HCT116 (cell line): ENCODE data around the gene LHPP. TPM values are rescaled to one million over a fixed set of nuclear protein-coding genes. Genes with fewer than 3 reads are reported as not detected.

ENCODE experiments used
- ATAC-seq: fragments of 200-7000 bp; cut with Tn5 transposase; 2 replicates; pipeline ENCODE4 v1.9.1; 2020; ENCODE audit warnings: mild to moderate bottlenecking, moderate library complexity
- BruUV-seq: library from RNA; stranded (reverse); fragments of 400-500 nt; replicated peaks from 2 replicates; lab custom pipeline; 2021; lab: Mats Ljungman, UMichigan
- CTCF ChIA-PET: fragments of 300-600 bp; sonication (Branson Sonifier 250); formaldehyde crosslinking; loops from one replicate; lab custom pipeline; 2021; ENCODE audit warnings: antibody characterized with exemption; lab: Charles Lee
- POLR2A ChIA-PET: fragments of 300-600, 350-600 bp; sonication (Branson Sonifier 250); formaldehyde crosslinking; loops from one replicate; lab custom pipeline; 2021; ENCODE audit warnings: antibody characterized with exemption; lab: Charles Lee
- RAD21 ChIA-PET, 2 experiments: fragments of 300-600 bp; sonication (Branson Sonifier 250); formaldehyde crosslinking; loops; one replicate each; lab custom pipeline; 2023; ENCODE audit warnings: low total read pairs in 2 of 2; ENCODE audit not compliant: uncharacterized antibody in 2 of 2, unreplicated experiment in 2 of 2, low non-redundant PET in 1 of 2; lab: Charles Lee
- DNase-seq: peaks from one replicate; pipeline ENCODE4 v3.0.0-alpha.2; 2010; ENCODE audit warnings: low read depth, low spot score
- H2AFZ ChIP-seq: fragments of 200-600 bp; shearing (Covaris generic), sonication (generic); 2 replicates; pipeline ENCODE4 v1.6.1; 2017; ENCODE audit warnings: low read depth, mixed run types, mixed read lengths, antibody characterized with exemption, low read length; ENCODE audit not compliant: poor library complexity, severe bottlenecking
- H3K27ac ChIP-seq: 2 replicates; pipeline ENCODE4 v1.5.1; 2012; ENCODE audit warnings: low read depth, low read length
- H3K27me3 ChIP-seq: fragments of 200-600 bp; sonication (generic); 2 replicates; pipeline ENCODE4 v1.6.1; 2016; ENCODE audit warnings: mixed run types, low read length, mixed read lengths; ENCODE audit not compliant: insufficient read depth
- H3K36me3 ChIP-seq, 2 experiments: fragments of 200-500 bp in 1 of 2; fragments of 200-600 bp in 1 of 2; sonication (Bioruptor generic) in 1 of 2; sonication (generic) in 1 of 2; 2 replicates each; pipeline versions ENCODE4 v1.5.1 to v1.6.1; 2014 to 2016; ENCODE audit warnings: low read length in 2 of 2, inconsistent platforms in 1 of 2, mixed read lengths in 1 of 2, mixed run types in 1 of 2; ENCODE audit not compliant: insufficient read depth in 2 of 2, control insufficient read depth in 1 of 2
- H3K4me1 ChIP-seq, 2 experiments: fragments of 200-600 bp in 1 of 2; sonication (generic) in 1 of 2; 2 replicates each; pipeline versions ENCODE4 v1.5.1 to v1.6.1; 2012 to 2017; ENCODE audit warnings: low read length in 2 of 2, inconsistent platforms in 1 of 2, mild to moderate bottlenecking in 1 of 2, mixed read lengths in 1 of 2, mixed run types in 1 of 2, moderate library complexity in 1 of 2; ENCODE audit not compliant: insufficient read depth in 2 of 2, control insufficient read depth in 1 of 2
- H3K4me2 ChIP-seq: fragments of 200-600 bp; sonication (generic); 2 replicates; pipeline ENCODE4 v1.6.1; 2017; ENCODE audit warnings: mixed run types, low read length, mixed read lengths
- H3K4me3 ChIP-seq, 2 experiments: fragments of 200-600 bp in 1 of 2; sonication (generic) in 1 of 2; replicated peaks in 1 of 2; 2 replicates each; pipeline ENCODE4 v1.5.1; 2011 to 2016; ENCODE audit warnings: low read length in 2 of 2, control low read depth in 1 of 2, low read depth in 1 of 2, mild to moderate bottlenecking in 1 of 2, mixed read lengths in 1 of 2, mixed run types in 1 of 2
- H3K79me2 ChIP-seq: fragments of 200-600 bp; sonication (generic); 2 replicates; pipeline ENCODE4 v1.6.1; 2017; ENCODE audit warnings: mild to moderate bottlenecking, mixed run types, low read length, moderate library complexity, mixed read lengths; ENCODE audit not compliant: insufficient read depth
- H3K9ac ChIP-seq: fragments of 200-600 bp; sonication (generic); 2 replicates; pipeline ENCODE4 v1.6.1; 2016; ENCODE audit warnings: low read length, mixed read lengths
- H3K9me2 ChIP-seq: fragments of 200-600 bp; sonication (generic), shearing (Covaris generic); 2 replicates; pipeline ENCODE4 v1.6.1; 2017; ENCODE audit warnings: mixed run types, mild to moderate bottlenecking, moderate library complexity; ENCODE audit not compliant: insufficient read depth
- H3K9me3 ChIP-seq, 2 experiments: fragments of 200-500 bp in 1 of 2; fragments of 200-600 bp in 1 of 2; sonication (Bioruptor generic) in 1 of 2; sonication (generic) in 1 of 2; 2 replicates each; pipeline ENCODE4 v1.6.1; 2014 to 2017; ENCODE audit warnings: low read length in 2 of 2, mixed read lengths in 2 of 2, inconsistent platforms in 1 of 2, low read depth in 1 of 2, mild to moderate bottlenecking in 1 of 2, mixed run types in 1 of 2, moderate library complexity in 1 of 2; ENCODE audit not compliant: control insufficient read depth in 1 of 2, insufficient read depth in 1 of 2
- H4K20me1 ChIP-seq: fragments of 200-600 bp; sonication (generic), shearing (Covaris generic); 2 replicates; pipeline ENCODE4 v1.6.1; 2017; ENCODE audit warnings: mixed run types, mild to moderate bottlenecking, moderate library complexity; ENCODE audit not compliant: insufficient read depth
- ELF1 ChIP-seq: IDR thresholded peaks from 2 replicates; pipeline ENCODE4 v1.6.1; 2012; ENCODE audit warnings: low read depth, borderline replicate concordance
- EZH2 ChIP-seq: fragments of 200-600 bp; sonication (generic); IDR thresholded peaks from 2 replicates; pipeline ENCODE4 v1.6.1; 2017; ENCODE audit warnings: antibody characterized with exemption, mixed run types
- MAX ChIP-seq: IDR thresholded peaks from 2 replicates; pipeline ENCODE4 v1.6.1; 2012
- POLR2A ChIP-seq: IDR thresholded peaks from 2 replicates; pipeline ENCODE4 v1.7.0; 2011; ENCODE audit warnings: borderline replicate concordance; ENCODE audit not compliant: insufficient read depth, insufficient read length; ENCODE audit errors: extremely low read depth
- RAD21 ChIP-seq: IDR thresholded peaks from 2 replicates; pipeline ENCODE4 v1.6.1; 2012; ENCODE audit warnings: low read depth, mild to moderate bottlenecking
- SIN3A ChIP-seq: IDR thresholded peaks from 2 replicates; pipeline ENCODE4 v1.6.1; 2012; ENCODE audit warnings: low read depth
- SP1 ChIP-seq: IDR thresholded peaks from 2 replicates; pipeline ENCODE4 v1.6.1; 2012; ENCODE audit warnings: low read depth
- YY1 ChIP-seq: IDR thresholded peaks from 2 replicates; pipeline ENCODE4 v1.6.1; 2011; ENCODE audit warnings: low read length, low read depth, moderate library complexity, mild to moderate bottlenecking; ENCODE audit not compliant: insufficient replicate concordance; ENCODE audit errors: extremely low read depth
- ZFX ChIP-seq: fragments of 450-650 bp; IDR thresholded peaks from 2 replicates; pipeline ENCODE4 v1.6.1; 2017
- ZNF274 ChIP-seq: fragments of 200-500 bp; sonication (Bioruptor generic); IDR thresholded peaks from 2 replicates; pipeline ENCODE4 v1.6.1; 2014; ENCODE audit warnings: mild to moderate bottlenecking, low read depth, low read length, inconsistent platforms
- intact Hi-C: fragments of 100-400 bp; cut with micrococcal nuclease; formaldehyde crosslinking; loops from 2 replicates; pipeline ENCODE4 v1.10.0; 2022
- total RNA-seq: library from RNA; stranded (reverse); gene quantifications from one replicate; pipeline ENCODE4 v1.2.1, GENCODE V29; 2021; ENCODE audit not compliant: unreplicated experiment
- TF ChIP-seq, protein P1 (sequence below): IDR thresholded peaks from 2 replicates; pipeline ENCODE4 v1.6.1; 2012
- TF ChIP-seq, protein P2 (sequence below), 3 experiments: fragments of 200-600 bp in 1 of 3; sonication (generic) in 1 of 3; IDR thresholded peaks in 2 of 3; conservative IDR thresholded peaks in 1 of 3; 2 replicates each; pipeline ENCODE4 v1.5.1; 2012 to 2017; ENCODE audit warnings: low read depth in 2 of 3, low read length in 2 of 3, antibody characterized with exemption in 1 of 3, borderline replicate concordance in 1 of 3, control low read depth in 1 of 3, mild to moderate bottlenecking in 1 of 3, mixed read lengths in 1 of 3, mixed run types in 1 of 3, moderate library complexity in 1 of 3; ENCODE audit not compliant: insufficient read depth in 1 of 3
- TF ChIP-seq, protein P3 (sequence below): IDR thresholded peaks from 2 replicates; pipeline ENCODE4 v1.6.1; 2012; ENCODE audit warnings: low read depth

LHPP gene
- total RNA-seq, 1 experiment from 2014 or later: 45.8 TPM

- intact Hi-C loops: no loop called here
- no peaks in the 10 kb centered on the region for H3K9me2 ChIP-seq
- H3K4me1 ChIP-seq: peaks cover 8 to 10% of the 10 kb centered on the region in 2 experiments; a peak in 2 of 4 replicates
- no peaks in the 10 kb centered on the region for H3K36me3 ChIP-seq
- POLR2A ChIA-PET: no interaction called here
- no peak overlapping the region for H3K27ac ChIP-seq
- BruUV-seq: no TSS peak
- no peak overlapping the region for H2AFZ ChIP-seq
- TF ChIP-seq, protein P1, sequence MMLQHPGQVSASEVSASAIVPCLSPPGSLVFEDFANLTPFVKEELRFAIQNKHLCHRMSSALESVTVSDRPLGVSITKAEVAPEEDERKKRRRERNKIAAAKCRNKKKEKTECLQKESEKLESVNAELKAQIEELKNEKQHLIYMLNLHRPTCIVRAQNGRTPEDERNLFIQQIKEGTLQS: no peak
- TF ChIP-seq, protein P2, sequence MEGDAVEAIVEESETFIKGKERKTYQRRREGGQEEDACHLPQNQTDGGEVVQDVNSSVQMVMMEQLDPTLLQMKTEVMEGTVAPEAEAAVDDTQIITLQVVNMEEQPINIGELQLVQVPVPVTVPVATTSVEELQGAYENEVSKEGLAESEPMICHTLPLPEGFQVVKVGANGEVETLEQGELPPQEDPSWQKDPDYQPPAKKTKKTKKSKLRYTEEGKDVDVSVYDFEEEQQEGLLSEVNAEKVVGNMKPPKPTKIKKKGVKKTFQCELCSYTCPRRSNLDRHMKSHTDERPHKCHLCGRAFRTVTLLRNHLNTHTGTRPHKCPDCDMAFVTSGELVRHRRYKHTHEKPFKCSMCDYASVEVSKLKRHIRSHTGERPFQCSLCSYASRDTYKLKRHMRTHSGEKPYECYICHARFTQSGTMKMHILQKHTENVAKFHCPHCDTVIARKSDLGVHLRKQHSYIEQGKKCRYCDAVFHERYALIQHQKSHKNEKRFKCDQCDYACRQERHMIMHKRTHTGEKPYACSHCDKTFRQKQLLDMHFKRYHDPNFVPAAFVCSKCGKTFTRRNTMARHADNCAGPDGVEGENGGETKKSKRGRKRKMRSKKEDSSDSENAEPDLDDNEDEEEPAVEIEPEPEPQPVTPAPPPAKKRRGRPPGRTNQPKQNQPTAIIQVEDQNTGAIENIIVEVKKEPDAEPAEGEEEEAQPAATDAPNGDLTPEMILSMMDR (IDR thresholded peaks at IDR 0.05 in 2 of 3, conservative IDR thresholded peaks at IDR 0.05 in 1 of 3; ENCODE audit: borderline replicate concordance in 1 of 3, insufficient read depth in 1 of 3, low read depth in 2 of 3, low read length in 2 of 3): no peak
- TF ChIP-seq, protein P3, sequence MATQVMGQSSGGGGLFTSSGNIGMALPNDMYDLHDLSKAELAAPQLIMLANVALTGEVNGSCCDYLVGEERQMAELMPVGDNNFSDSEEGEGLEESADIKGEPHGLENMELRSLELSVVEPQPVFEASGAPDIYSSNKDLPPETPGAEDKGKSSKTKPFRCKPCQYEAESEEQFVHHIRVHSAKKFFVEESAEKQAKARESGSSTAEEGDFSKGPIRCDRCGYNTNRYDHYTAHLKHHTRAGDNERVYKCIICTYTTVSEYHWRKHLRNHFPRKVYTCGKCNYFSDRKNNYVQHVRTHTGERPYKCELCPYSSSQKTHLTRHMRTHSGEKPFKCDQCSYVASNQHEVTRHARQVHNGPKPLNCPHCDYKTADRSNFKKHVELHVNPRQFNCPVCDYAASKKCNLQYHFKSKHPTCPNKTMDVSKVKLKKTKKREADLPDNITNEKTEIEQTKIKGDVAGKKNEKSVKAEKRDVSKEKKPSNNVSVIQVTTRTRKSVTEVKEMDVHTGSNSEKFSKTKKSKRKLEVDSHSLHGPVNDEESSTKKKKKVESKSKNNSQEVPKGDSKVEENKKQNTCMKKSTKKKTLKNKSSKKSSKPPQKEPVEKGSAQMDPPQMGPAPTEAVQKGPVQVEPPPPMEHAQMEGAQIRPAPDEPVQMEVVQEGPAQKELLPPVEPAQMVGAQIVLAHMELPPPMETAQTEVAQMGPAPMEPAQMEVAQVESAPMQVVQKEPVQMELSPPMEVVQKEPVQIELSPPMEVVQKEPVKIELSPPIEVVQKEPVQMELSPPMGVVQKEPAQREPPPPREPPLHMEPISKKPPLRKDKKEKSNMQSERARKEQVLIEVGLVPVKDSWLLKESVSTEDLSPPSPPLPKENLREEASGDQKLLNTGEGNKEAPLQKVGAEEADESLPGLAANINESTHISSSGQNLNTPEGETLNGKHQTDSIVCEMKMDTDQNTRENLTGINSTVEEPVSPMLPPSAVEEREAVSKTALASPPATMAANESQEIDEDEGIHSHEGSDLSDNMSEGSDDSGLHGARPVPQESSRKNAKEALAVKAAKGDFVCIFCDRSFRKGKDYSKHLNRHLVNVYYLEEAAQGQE: no peak
- TF ChIP-seq YY1: no peak
- no peak for TF ChIP-seq RAD21
- no peak for TF ChIP-seq POLR2A
- no peak for TF ChIP-seq SP1
- no peak for TF ChIP-seq MAX
- no peak for TF ChIP-seq EZH2
- TF ChIP-seq SIN3A: no peak
- no peak for TF ChIP-seq ZNF274
- no peak for TF ChIP-seq ZFX
- no peak for TF ChIP-seq ELF1
- TF ChIP-seq, all 23 proteins: peak for 0
- H3K9me3 ChIP-seq: no peaks in the 10 kb centered on the region
- no peak for DNase-seq
- ATAC-seq: no peak
- no peaks in the 10 kb centered on the region for H3K27me3 ChIP-seq
- RAD21 ChIA-PET: no interaction called here
- no peak overlapping the region for H3K4me3 ChIP-seq
- no peak overlapping the region for H3K4me2 ChIP-seq
- H3K9ac ChIP-seq: no peak overlapping the region
- no peaks in the 10 kb centered on the region for H3K79me2 ChIP-seq
- H4K20me1 ChIP-seq: no peaks in the 10 kb centered on the region
- CTCF ChIA-PET: no interaction called here
These were observed 139.4 kb downstream of the LHPP start for GRCh38 chr10:124601016-124601415.
